Neural crest cell (in vitro differentiated cells): ENCODE results near the gene SMIM43. TPM values are rescaled to one million over a fixed set of nuclear protein-coding genes. Genes with fewer than 3 reads are reported as not detected.

Experiments used
- DNase-seq: peaks from one replicate; pipeline ENCODE4 v3.0.0; 2021; ENCODE audit warnings: low read depth, mixed read lengths, low spot score
- H3K27ac Mint-ChIP-seq: one replicate; pipeline ENCODE4 v1.8.0; 2021; ENCODE audit warnings: mild to moderate bottlenecking, mixed read lengths; ENCODE audit not compliant: unreplicated experiment
- H3K27me3 Mint-ChIP-seq: 2 replicates; pipeline ENCODE4 v1.8.0; 2021; ENCODE audit warnings: low read depth, mild to moderate bottlenecking, mixed read lengths
- H3K36me3 Mint-ChIP-seq: 2 replicates; pipeline ENCODE4 v1.8.0; 2021; ENCODE audit warnings: low read depth, mild to moderate bottlenecking, mixed read lengths
- H3K4me1 Mint-ChIP-seq: 2 replicates; pipeline ENCODE4 v1.8.0; 2021; ENCODE audit warnings: mixed read lengths
- H3K4me3 Mint-ChIP-seq: one replicate; pipeline ENCODE4 v1.8.0; 2021; ENCODE audit warnings: mild to moderate bottlenecking, mixed read lengths
- H3K9me3 Mint-ChIP-seq: 2 replicates; pipeline ENCODE4 v1.8.0; 2021; ENCODE audit warnings: mixed read lengths
- total RNA-seq: library from RNA; stranded (reverse); gene quantifications from 2 replicates; pipeline ENCODE4 v1.2.1, GENCODE V29; 2021
- TF ChIP-seq, protein P1 (sequence below): fragments of 200-600 bp; sonication (generic); conservative IDR thresholded peaks from 2 replicates; pipeline ENCODE4 v1.5.0; 2021; ENCODE audit warnings: antibody characterized with exemption, mild to moderate bottlenecking

The SMIM43 gene
- total RNA-seq, 1 donor from 2014 or later, result 0.51 TPM

- Mint-ChIP-seq H3K4me1 (no peaks in the 10 kb centered on the region), H3K27me3 (peaks cover 22% of the 10 kb centered on the region), H3K9me3 (no peaks in the 10 kb centered on the region), H3K27ac (peak overlapping the region; percentile 7), H3K4me3 (no peak overlapping the region), H3K36me3 (no peaks in the 10 kb centered on the region)
- TF ChIP-seq, protein P1, sequence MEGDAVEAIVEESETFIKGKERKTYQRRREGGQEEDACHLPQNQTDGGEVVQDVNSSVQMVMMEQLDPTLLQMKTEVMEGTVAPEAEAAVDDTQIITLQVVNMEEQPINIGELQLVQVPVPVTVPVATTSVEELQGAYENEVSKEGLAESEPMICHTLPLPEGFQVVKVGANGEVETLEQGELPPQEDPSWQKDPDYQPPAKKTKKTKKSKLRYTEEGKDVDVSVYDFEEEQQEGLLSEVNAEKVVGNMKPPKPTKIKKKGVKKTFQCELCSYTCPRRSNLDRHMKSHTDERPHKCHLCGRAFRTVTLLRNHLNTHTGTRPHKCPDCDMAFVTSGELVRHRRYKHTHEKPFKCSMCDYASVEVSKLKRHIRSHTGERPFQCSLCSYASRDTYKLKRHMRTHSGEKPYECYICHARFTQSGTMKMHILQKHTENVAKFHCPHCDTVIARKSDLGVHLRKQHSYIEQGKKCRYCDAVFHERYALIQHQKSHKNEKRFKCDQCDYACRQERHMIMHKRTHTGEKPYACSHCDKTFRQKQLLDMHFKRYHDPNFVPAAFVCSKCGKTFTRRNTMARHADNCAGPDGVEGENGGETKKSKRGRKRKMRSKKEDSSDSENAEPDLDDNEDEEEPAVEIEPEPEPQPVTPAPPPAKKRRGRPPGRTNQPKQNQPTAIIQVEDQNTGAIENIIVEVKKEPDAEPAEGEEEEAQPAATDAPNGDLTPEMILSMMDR, result no peak
- no peak for DNase-seq
Observed at GRCh38 chr4:121783210-121783609, 18.2 kb upstream of the SMIM43 start.

DNA sequence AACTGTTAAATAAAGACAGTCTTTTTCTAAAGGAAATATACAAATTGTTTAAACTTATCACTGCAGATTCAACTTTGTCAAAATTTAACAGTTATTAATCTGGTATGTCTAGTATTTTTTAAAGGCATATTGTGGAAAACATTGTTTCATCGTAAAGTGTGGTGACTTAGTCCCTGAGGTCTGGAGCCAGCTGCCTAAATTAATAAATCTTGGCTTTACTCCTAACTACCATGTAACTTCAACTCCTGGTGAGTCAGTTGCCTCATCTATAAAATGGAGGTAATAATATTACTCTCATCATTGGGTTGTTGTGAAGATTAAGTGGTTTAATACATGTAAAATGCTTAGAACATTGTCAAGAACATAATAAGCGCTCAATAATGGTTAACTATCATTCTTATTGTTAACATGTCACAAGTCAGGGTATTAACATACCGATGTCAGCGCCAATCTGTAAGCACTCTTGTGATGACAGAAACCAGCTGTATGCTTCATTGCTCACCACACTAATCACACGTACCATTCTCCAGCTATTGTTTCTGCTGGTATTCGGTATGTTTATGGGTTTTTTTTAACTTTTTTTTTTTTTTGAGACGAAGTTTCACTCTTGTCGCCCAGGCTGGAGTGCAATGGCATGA is 14.1 kb upstream of the SMIM43 start:
- no peaks in the 10 kb centered on the region for H3K36me3 Mint-ChIP-seq
- H3K4me3 Mint-ChIP-seq, result no peak overlapping the region
- H3K27ac Mint-ChIP-seq, result no peak overlapping the region
- TF ChIP-seq, protein P1, result no peak
- H3K27me3 Mint-ChIP-seq, result peaks cover 19% of the 10 kb centered on the region
- H3K4me1 Mint-ChIP-seq, result peaks cover 5% of the 10 kb centered on the region
- no peaks in the 10 kb centered on the region for H3K9me3 Mint-ChIP-seq
- no peak for DNase-seq

GRCh38 chr4:121777625-121778024 is 12.7 kb upstream of the SMIM43 start:
- H3K36me3 Mint-ChIP-seq, result no peaks in the 10 kb centered on the region
- H3K4me1 Mint-ChIP-seq, result peaks cover 5% of the 10 kb centered on the region
- no peaks in the 10 kb centered on the region for H3K9me3 Mint-ChIP-seq
- TF ChIP-seq, protein P1, result no peak
- no peak overlapping the region for H3K27ac Mint-ChIP-seq
- peaks cover 22% of the 10 kb centered on the region for H3K27me3 Mint-ChIP-seq
- H3K4me3 Mint-ChIP-seq, result no peak overlapping the region
- no peak for DNase-seq

- H3K4me1 Mint-ChIP-seq, result peaks cover 5% of the 10 kb centered on the region
- peaks cover 27% of the 10 kb centered on the region for H3K27me3 Mint-ChIP-seq
- H3K27ac Mint-ChIP-seq, result no peak overlapping the region
- no peaks in the 10 kb centered on the region for H3K9me3 Mint-ChIP-seq
- TF ChIP-seq, protein P1, result no peak
- no peaks in the 10 kb centered on the region for H3K36me3 Mint-ChIP-seq
- H3K4me3 Mint-ChIP-seq, result no peak overlapping the region
- DNase-seq, result no peak
Observed at GRCh38 chr4:121776610-121777401, 11.8 kb upstream of the SMIM43 start.

GRCh38 chr4:121773883-121774282 is 8.9 kb upstream of the SMIM43 start:
- Mint-ChIP-seq H3K36me3 (no peaks in the 10 kb centered on the region), H3K4me3 (no peak overlapping the region), H3K4me1 (peaks cover 5% of the 10 kb centered on the region), H3K27me3 (peaks cover 42% of the 10 kb centered on the region), H3K27ac (no peak overlapping the region), H3K9me3 (no peaks in the 10 kb centered on the region)
- TF ChIP-seq, protein P1, result no peak
- no peak for DNase-seq
